ENCODE measurements around the gene PKIB.

PKIB gene

GRCh38 chr6:122609881-122610689 is at the start of gene PKIB:
PKIB (plus strand) TSS chr6:122610405; CDS start chr6:122717795, 107,390 bp downstream.
- H3K4me3 ChIP-seq (ENCODE audit: low read depth, low read length): peak within 1 kb of the TSS; percentile 36
- no peak for DNase-seq (ENCODE audit: low read depth)
- TF ChIP-seq, protein P1, sequence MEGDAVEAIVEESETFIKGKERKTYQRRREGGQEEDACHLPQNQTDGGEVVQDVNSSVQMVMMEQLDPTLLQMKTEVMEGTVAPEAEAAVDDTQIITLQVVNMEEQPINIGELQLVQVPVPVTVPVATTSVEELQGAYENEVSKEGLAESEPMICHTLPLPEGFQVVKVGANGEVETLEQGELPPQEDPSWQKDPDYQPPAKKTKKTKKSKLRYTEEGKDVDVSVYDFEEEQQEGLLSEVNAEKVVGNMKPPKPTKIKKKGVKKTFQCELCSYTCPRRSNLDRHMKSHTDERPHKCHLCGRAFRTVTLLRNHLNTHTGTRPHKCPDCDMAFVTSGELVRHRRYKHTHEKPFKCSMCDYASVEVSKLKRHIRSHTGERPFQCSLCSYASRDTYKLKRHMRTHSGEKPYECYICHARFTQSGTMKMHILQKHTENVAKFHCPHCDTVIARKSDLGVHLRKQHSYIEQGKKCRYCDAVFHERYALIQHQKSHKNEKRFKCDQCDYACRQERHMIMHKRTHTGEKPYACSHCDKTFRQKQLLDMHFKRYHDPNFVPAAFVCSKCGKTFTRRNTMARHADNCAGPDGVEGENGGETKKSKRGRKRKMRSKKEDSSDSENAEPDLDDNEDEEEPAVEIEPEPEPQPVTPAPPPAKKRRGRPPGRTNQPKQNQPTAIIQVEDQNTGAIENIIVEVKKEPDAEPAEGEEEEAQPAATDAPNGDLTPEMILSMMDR (IDR thresholded peaks at IDR 0.05; ENCODE audit: low read depth, low read length, missing control alignments): peak; percentile 6

DNA sequence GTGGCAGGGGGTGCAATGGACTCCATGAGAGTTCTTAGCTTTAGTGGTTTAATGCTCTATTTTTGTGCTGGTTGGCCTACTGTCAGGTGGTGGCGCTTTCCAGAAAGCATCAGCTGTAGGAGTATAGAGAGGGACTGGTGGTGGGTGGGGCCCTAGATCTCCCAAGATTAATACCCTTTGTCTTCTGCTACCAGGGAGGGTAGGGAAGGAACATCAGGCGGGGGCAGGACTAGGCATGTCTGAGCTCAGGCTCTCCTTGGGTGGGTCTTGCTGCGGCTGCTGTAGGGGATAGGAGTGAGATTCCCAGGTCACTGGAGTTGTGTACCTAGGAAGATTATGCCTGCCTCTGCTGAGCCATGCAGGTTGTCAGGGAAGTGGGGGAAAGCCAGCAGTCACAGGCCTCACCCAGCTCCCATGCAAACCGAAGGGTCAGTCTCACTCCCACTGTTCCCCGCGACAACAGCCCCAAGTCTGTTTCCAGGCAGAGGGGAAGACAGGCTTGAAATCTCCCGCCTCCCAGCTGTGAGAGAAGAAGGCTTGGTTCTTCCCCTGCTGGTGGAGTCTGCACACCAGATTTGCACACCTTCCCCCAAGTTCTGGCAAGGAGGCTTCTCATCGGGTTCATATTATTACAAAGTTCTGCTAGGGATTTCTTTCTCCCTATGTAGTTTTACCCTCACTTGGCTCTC is 46.7 kb upstream of the PKIB start:
- H3K4me3 ChIP-seq (ENCODE audit: low read depth, low read length): no peak overlapping the region
- DNase-seq (ENCODE audit: low read depth): no peak
- TF ChIP-seq, protein P1 (IDR thresholded peaks at IDR 0.05; ENCODE audit: low read depth, low read length, missing control alignments): no peak

- TF ChIP-seq, protein P1 (IDR thresholded peaks at IDR 0.05; ENCODE audit: low read depth, low read length, missing control alignments): no peak
- DNase-seq (ENCODE audit: low read depth): no peak
- no peak overlapping the region for H3K4me3 ChIP-seq (ENCODE audit: low read depth, low read length)
Measured at GRCh38 chr6:122564230-122564629, 46.0 kb upstream of the PKIB start.

GRCh38 chr6:122565708-122566107 is 44.5 kb upstream of the PKIB start:
- TF ChIP-seq, protein P1 (IDR thresholded peaks at IDR 0.05; ENCODE audit: low read depth, low read length, missing control alignments): no peak
- DNase-seq (ENCODE audit: low read depth): no peak
- H3K4me3 ChIP-seq (ENCODE audit: low read depth, low read length): no peak overlapping the region

DNA sequence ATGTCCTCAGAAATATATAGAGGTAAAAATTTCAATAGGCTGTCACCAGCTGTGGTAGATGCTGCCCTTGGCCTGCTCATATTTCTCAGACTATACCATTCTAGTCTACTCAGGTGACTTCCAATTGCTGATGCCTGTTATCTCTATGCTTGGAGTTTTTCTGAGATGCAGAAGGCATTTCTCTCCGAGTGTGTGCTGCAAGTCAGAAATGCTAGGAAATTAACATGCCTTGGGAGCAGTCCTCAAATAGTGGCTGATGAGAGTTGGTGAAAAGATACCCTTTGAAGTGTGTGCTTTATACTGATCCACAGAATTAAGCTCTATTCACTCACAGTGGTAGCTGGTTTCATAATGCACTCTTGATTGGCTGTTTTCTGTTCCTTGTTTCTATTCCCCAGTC is 43.2 kb upstream of the PKIB start:
- no peak for DNase-seq (ENCODE audit: low read depth)
- no peak overlapping the region for H3K4me3 ChIP-seq (ENCODE audit: low read depth, low read length)
- TF ChIP-seq, protein P1 (IDR thresholded peaks at IDR 0.05; ENCODE audit: low read depth, low read length, missing control alignments): no peak

DNA sequence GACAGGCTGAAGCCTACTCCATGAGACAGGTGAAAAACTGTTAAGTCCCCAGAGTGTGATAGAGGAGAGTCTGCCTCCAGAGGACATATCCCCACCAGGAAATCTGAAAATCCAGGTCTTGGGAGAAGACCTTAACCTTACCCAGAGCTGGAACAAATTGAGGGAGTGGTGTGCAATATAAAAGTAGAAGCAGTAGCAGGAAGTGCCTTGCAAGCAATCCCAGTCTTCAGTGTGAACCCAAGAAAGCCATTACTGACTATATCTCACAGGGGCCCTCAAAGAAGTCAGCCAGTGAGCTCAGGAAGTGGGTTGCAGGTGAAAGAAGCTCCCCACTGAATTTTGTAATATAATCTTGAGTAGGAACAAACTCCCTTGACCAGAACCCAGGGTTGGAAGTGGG is 41.9 kb upstream of the PKIB start:
- no peak overlapping the region for H3K4me3 ChIP-seq (ENCODE audit: low read depth, low read length)
- TF ChIP-seq, protein P1 (IDR thresholded peaks at IDR 0.05; ENCODE audit: low read depth, low read length, missing control alignments): no peak
- no peak for DNase-seq (ENCODE audit: low read depth)

Measured in GM12864 (cell line).